GM21367 (cell line): Measurements from ENCODE around the gene OAS3.
"Not testable (repeated sequence)": the region's sequence is repeated elsewhere in the genome, so short reads cannot be mapped to it uniquely, and the experiment has no call there.

Source experiments
- ATAC-seq: cut with Tn5 transposase; IDR thresholded peaks from one replicate; pipeline ENCODE4 v1.9.1; 2021; ENCODE audit not compliant: unreplicated experiment

The OAS3 gene

GRCh38 chr12:112937741-112938719 is at the start of gene OAS3:
Gene OAS3 (plus strand): TSS chr12:112938474. CDS start chr12:112938531, 57 bp downstream.
- ATAC-seq: peak; percentile 36

GRCh38 chr12:112891093-112892024 is 46.9 kb upstream of the OAS3 start:
- ATAC-seq: no peak

- ATAC-seq: no peak
These were observed 45.4 kb upstream of the OAS3 start for GRCh38 chr12:112892856-112893255.

GRCh38 chr12:112894128-112894527 is 44.1 kb upstream of the OAS3 start:
- ATAC-seq: no peak

GRCh38 chr12:112898380-112898779 is 39.9 kb upstream of the OAS3 start:
- ATAC-seq: no peak

- no peak for ATAC-seq
These were observed 37.8 kb upstream of the OAS3 start for GRCh38 chr12:112900298-112901145.

GRCh38 chr12:112901271-112901670 is 37.0 kb upstream of the OAS3 start:
- ATAC-seq: no peak

GRCh38 chr12:112904571-112904970 is 33.7 kb upstream of the OAS3 start:
- ATAC-seq: no peak

GRCh38 chr12:112905451-112906089 is 32.7 kb upstream of the OAS3 start:
- ATAC-seq: no peak

GRCh38 chr12:112906712-112907414 is 31.4 kb upstream of the OAS3 start, which contains the start of gene OAS1:
Gene OAS1 (plus strand): TSS chr12:112906962. CDS start chr12:112907040, 78 bp downstream.
- peak; percentile 68 for ATAC-seq

GRCh38 chr12:112907415-112908157 is 30.7 kb upstream of the OAS3 start:
- peak; percentile 42 for ATAC-seq

GRCh38 chr12:112908548-112908947 is 29.7 kb upstream of the OAS3 start:
- no peak for ATAC-seq

GRCh38 chr12:112909693-112910092 is 28.6 kb upstream of the OAS3 start:
- no peak for ATAC-seq

- no peak for ATAC-seq
These were observed 25.1 kb upstream of the OAS3 start for GRCh38 chr12:112913038-112913688.

GRCh38 chr12:112913888-112914287 is 24.4 kb upstream of the OAS3 start:
- not testable (repeated sequence) for ATAC-seq

GRCh38 chr12:112916270-112916669 is 22.0 kb upstream of the OAS3 start:
- ATAC-seq: no peak

GRCh38 chr12:112919121-112919520 is 19.2 kb upstream of the OAS3 start:
- ATAC-seq: no peak

- peak; percentile 53 for ATAC-seq
These were observed 13.3 kb upstream of the OAS3 start for GRCh38 chr12:112924986-112925385.
